Parathyroid adenoma (tissue), 2 donors: ENCODE results near the gene NEO1.

Experiments
- H2AFZ ChIP-seq: fragments of 300-600 bp; sonication (generic); one replicate; pipeline ENCODE4 v1.7.0; 2017; ENCODE audit warnings: antibody characterized with exemption, mild to moderate bottlenecking
- H3K27ac ChIP-seq: fragments of 300-600 bp; sonication (generic); one replicate; pipeline ENCODE4 v1.7.0; 2017
- H3K27me3 ChIP-seq: fragments of 300-600 bp; sonication (generic); one replicate; pipeline ENCODE4 v1.7.0; 2017; ENCODE audit warnings: low read length; ENCODE audit not compliant: control insufficient read depth, insufficient read depth
- H3K36me3 ChIP-seq: fragments of 300-600 bp; sonication (generic); one replicate; pipeline ENCODE4 v1.7.0; 2017; ENCODE audit warnings: low read length; ENCODE audit not compliant: control insufficient read depth, insufficient read depth
- H3K4me1 ChIP-seq: fragments of 300-600 bp; sonication (generic); one replicate; pipeline ENCODE4 v1.7.0; 2017; ENCODE audit warnings: control low read depth
- H3K4me2 ChIP-seq: fragments of 300-600 bp; sonication (generic); one replicate; pipeline ENCODE4 v1.7.0; 2017; ENCODE audit warnings: low read length
- H3K4me3 ChIP-seq: fragments of 300-600 bp; sonication (generic); one replicate; pipeline ENCODE4 v1.7.0; 2017; ENCODE audit warnings: low read depth, low read length
- H3K79me2 ChIP-seq: fragments of 300-600 bp; sonication (generic); one replicate; pipeline ENCODE4 v1.7.0; 2017; ENCODE audit warnings: control low read depth
- H3K9ac ChIP-seq: fragments of 300-600 bp; sonication (generic); one replicate; pipeline ENCODE4 v1.7.0; 2017; ENCODE audit warnings: mild to moderate bottlenecking
- H3K9me3 ChIP-seq: fragments of 300-600 bp; sonication (generic); one replicate; pipeline ENCODE4 v1.7.0; 2017; ENCODE audit warnings: low read length; ENCODE audit not compliant: control insufficient read depth
- TF ChIP-seq, protein P1 (sequence below): fragments of 300-600 bp; sonication (generic); IDR thresholded peaks from one replicate; pipeline ENCODE4 v1.7.0; 2017; ENCODE audit warnings: antibody characterized with exemption, mild to moderate bottlenecking
- donor health status: primary hyperparathyroidism.

NEO1 gene

DNA sequence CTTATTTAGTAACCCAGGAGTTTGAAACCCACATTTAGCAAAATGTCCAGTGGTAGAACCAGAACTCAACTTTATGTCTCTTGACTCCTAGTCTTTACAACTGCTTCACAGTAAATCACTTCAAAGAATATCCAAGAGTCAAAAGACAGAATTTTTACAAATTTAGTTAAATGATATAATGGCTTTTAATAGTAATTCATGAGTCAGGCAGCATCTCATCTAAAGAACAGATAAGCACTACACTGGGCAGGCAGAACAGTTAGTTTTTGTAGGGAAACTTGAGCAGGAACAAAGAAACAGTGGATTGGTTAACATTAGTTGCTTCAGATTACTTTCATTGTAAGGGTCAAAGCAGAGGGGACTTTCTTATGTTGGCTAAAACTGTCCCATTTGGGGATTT is 120.2 kb downstream of the NEO1 start:
- no peaks in the 10 kb centered on the region for H3K79me2 ChIP-seq
- no peaks in the 10 kb centered on the region for H3K36me3 ChIP-seq
- H3K4me1 ChIP-seq: no peaks in the 10 kb centered on the region
- no peak overlapping the region for H2AFZ ChIP-seq
- TF ChIP-seq, protein P1, sequence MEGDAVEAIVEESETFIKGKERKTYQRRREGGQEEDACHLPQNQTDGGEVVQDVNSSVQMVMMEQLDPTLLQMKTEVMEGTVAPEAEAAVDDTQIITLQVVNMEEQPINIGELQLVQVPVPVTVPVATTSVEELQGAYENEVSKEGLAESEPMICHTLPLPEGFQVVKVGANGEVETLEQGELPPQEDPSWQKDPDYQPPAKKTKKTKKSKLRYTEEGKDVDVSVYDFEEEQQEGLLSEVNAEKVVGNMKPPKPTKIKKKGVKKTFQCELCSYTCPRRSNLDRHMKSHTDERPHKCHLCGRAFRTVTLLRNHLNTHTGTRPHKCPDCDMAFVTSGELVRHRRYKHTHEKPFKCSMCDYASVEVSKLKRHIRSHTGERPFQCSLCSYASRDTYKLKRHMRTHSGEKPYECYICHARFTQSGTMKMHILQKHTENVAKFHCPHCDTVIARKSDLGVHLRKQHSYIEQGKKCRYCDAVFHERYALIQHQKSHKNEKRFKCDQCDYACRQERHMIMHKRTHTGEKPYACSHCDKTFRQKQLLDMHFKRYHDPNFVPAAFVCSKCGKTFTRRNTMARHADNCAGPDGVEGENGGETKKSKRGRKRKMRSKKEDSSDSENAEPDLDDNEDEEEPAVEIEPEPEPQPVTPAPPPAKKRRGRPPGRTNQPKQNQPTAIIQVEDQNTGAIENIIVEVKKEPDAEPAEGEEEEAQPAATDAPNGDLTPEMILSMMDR: no peak
- H3K9me3 ChIP-seq: no peaks in the 10 kb centered on the region
- H3K27me3 ChIP-seq: no peaks in the 10 kb centered on the region
- no peak overlapping the region for H3K27ac ChIP-seq
- H3K4me3 ChIP-seq: no peak overlapping the region
- H3K9ac ChIP-seq: no peak overlapping the region
- H3K4me2 ChIP-seq: no peak overlapping the region

DNA sequence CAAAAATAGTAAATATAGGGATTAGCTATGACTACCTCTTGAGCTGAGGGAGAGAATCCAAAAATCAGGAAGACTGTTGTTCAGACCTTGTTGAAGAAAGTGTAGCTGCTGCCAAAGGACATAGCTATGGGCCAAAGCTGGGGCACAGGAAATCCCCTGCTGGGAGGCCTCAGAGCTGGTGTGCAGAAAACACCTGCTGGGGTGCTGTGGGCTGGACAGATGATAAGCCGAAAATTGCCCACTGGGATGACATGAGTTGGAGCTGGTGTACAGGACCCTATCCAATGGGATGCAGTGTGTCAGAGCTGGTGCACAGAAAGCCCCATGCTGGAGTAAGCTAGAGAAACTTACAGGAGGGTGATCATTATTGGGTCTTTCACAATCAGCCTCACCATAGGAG is 121.9 kb downstream of the NEO1 start:
- TF ChIP-seq, protein P1: no peak
- H2AFZ ChIP-seq: no peak overlapping the region
- no peaks in the 10 kb centered on the region for H3K36me3 ChIP-seq
- H3K4me1 ChIP-seq: no peaks in the 10 kb centered on the region
- no peaks in the 10 kb centered on the region for H3K27me3 ChIP-seq
- H3K9me3 ChIP-seq: no peaks in the 10 kb centered on the region
- H3K9ac ChIP-seq: no peak overlapping the region
- H3K4me3 ChIP-seq: no peak overlapping the region
- H3K4me2 ChIP-seq: no peak overlapping the region
- H3K27ac ChIP-seq: no peak overlapping the region
- no peaks in the 10 kb centered on the region for H3K79me2 ChIP-seq

- Histone ChIP-seq H3K9me3 (no peaks in the 10 kb centered on the region), H3K9ac (no peak overlapping the region), H3K4me3 (no peak overlapping the region), H3K79me2 (no peaks in the 10 kb centered on the region), H3K36me3 (no peaks in the 10 kb centered on the region), H3K4me1 (no peaks in the 10 kb centered on the region), H2AFZ (no peak overlapping the region), H3K27ac (no peak overlapping the region), H3K4me2 (no peak overlapping the region), H3K27me3 (no peaks in the 10 kb centered on the region)
- TF ChIP-seq, protein P1: no peak
Measured at GRCh38 chr15:73175382-73175781, 123.1 kb downstream of the NEO1 start.

GRCh38 chr15:73176598-73176997 is 124.3 kb downstream of the NEO1 start:
- Histone ChIP-seq H3K27me3 (no peaks in the 10 kb centered on the region), H3K36me3 (no peaks in the 10 kb centered on the region), H3K4me2 (no peak overlapping the region), H2AFZ (no peak overlapping the region), H3K4me3 (no peak overlapping the region), H3K9ac (no peak overlapping the region), H3K27ac (no peak overlapping the region), H3K4me1 (no peaks in the 10 kb centered on the region), H3K79me2 (no peaks in the 10 kb centered on the region), H3K9me3 (no peaks in the 10 kb centered on the region)
- TF ChIP-seq, protein P1: no peak

DNA sequence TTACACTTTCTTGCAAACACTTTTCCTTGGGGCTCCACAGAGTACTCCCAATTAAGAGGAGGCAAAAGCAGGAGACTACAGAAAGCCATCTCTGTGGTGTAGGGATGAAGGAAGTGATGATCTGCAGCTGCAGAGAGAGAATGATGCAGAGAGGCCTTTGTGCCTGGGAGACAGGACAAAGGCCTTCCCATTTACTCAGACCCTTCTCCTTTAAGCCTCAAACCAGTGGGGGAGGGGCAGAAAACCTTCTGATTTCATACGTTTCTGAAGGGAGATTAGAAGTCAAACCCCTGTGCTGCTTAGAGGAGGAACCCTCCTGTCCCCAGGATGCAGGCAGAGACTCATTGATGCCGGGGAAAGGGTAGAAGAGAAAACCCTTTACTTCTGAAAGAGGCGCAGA is 130.8 kb downstream of the NEO1 start:
- H3K36me3 ChIP-seq: no peaks in the 10 kb centered on the region
- H3K4me3 ChIP-seq: no peak overlapping the region
- H3K4me2 ChIP-seq: no peak overlapping the region
- H3K79me2 ChIP-seq: no peaks in the 10 kb centered on the region
- TF ChIP-seq, protein P1: no peak
- no peak overlapping the region for H2AFZ ChIP-seq
- H3K27me3 ChIP-seq: no peaks in the 10 kb centered on the region
- H3K4me1 ChIP-seq: no peaks in the 10 kb centered on the region
- no peak overlapping the region for H3K9ac ChIP-seq
- H3K27ac ChIP-seq: no peak overlapping the region
- no peaks in the 10 kb centered on the region for H3K9me3 ChIP-seq
